ENCODE data around the gene FOXG1. TPM values are rescaled to one million over a fixed set of nuclear protein-coding genes. Genes with fewer than 3 reads are reported as not detected.

The FOXG1 gene
- total and polyA plus RNA-seq, 9 of the 15 experiments (the other 6 are each of a cell fraction or from before 2014, with no cell fraction given) = 0.56 to 3.7 (median 0.85) TPM

- Histone ChIP-seq H3K27me3 (ENCODE audit: control insufficient read depth in 2 of 2, insufficient read depth in 2 of 2, low read length in 2 of 2) (no peaks in the 10 kb centered on the region; a peak in 1 of 5 replicates), H3K27ac (ENCODE audit: extremely low read depth, low read depth, low read length) (no peak overlapping the region), H3K79me2 (ENCODE audit: control insufficient read depth, insufficient read depth, low read length) (no peaks in the 10 kb centered on the region), H3K36me3 (ENCODE audit: control insufficient read depth, insufficient read depth, low read length) (no peaks in the 10 kb centered on the region), H3K4me2 (ENCODE audit: insufficient read depth, low read length) (no peak overlapping the region), H2AFZ (ENCODE audit: low read depth, low read length) (no peak overlapping the region), H3K4me1 (replicated peaks in 1 of 2; ENCODE audit: control insufficient read depth in 2 of 2, insufficient read depth in 2 of 2, low read length in 2 of 2) (no peaks in the 10 kb centered on the region; a peak in 1 of 5 replicates), H3K9me3 (replicated peaks; ENCODE audit: control insufficient read depth, insufficient read depth, low read depth, low read length) (no peaks in the 10 kb centered on the region), H3K9me1 (ENCODE audit: control insufficient read depth, insufficient read depth, low read length) (no peaks in the 10 kb centered on the region), H3K4me3 (no peak overlapping the region), H3K9ac (ENCODE audit: insufficient read depth in 1 of 2, low read depth in 2 of 2, low read length in 2 of 2) (no peak overlapping the region), H4K20me1 (replicated peaks; ENCODE audit: control insufficient read depth, insufficient read depth, low read length) (no peaks in the 10 kb centered on the region)
- no peak for ATAC-seq
- no TSS peak for BruUV-seq (replicated peaks)
- intact Hi-C loops (cut with micrococcal nuclease) = loop anchor here (10.0 kb wide), 1 partner anchor 258 kb away; no protein-coding TSS in a partner anchor
- DNase-seq (ENCODE audit: extremely low read depth in 1 of 4, low spot score in 3 of 4) = no peak
- ChIA-PET CTCF (ENCODE audit: low intra/inter-chr PET ratio) (no interaction called here), POLR2A (interaction anchor here (0.7 kb wide), 1 partner anchor 8 kb away, joined by 3 read pairs; no protein-coding TSS in a partner anchor)
- 44% methylated on average over 15 of the region's 18 CpGs for WGBS (ENCODE audit: insufficient coverage, low coverage, missing lambda C conversion rate)
- no peak for TF ChIP-seq ZKSCAN8 (CRISPR knock-in tag; IDR thresholded peaks at IDR 0.05)
- no peak for TF ChIP-seq ZNF143 (CRISPR knock-in tag; IDR thresholded peaks at IDR 0.05)
- no peak for TF ChIP-seq PURB (CRISPR knock-in tag; IDR thresholded peaks at IDR 0.05; ENCODE audit: low read depth)
- no peak for TF ChIP-seq STAT5A (IDR thresholded peaks at IDR 0.05; ENCODE audit: borderline replicate concordance, low read length)
- no peak for TF ChIP-seq COPS2 (conservative IDR thresholded peaks at IDR 0.05)
- no peak for TF ChIP-seq ELF2 (CRISPR knock-in tag; IDR thresholded peaks at IDR 0.05)
- TF ChIP-seq XRCC3 (IDR thresholded peaks at IDR 0.05) = no peak
- no peak for TF ChIP-seq CHCHD3 (CRISPR knock-in tag; IDR thresholded peaks at IDR 0.05)
- TF ChIP-seq, protein P1, sequence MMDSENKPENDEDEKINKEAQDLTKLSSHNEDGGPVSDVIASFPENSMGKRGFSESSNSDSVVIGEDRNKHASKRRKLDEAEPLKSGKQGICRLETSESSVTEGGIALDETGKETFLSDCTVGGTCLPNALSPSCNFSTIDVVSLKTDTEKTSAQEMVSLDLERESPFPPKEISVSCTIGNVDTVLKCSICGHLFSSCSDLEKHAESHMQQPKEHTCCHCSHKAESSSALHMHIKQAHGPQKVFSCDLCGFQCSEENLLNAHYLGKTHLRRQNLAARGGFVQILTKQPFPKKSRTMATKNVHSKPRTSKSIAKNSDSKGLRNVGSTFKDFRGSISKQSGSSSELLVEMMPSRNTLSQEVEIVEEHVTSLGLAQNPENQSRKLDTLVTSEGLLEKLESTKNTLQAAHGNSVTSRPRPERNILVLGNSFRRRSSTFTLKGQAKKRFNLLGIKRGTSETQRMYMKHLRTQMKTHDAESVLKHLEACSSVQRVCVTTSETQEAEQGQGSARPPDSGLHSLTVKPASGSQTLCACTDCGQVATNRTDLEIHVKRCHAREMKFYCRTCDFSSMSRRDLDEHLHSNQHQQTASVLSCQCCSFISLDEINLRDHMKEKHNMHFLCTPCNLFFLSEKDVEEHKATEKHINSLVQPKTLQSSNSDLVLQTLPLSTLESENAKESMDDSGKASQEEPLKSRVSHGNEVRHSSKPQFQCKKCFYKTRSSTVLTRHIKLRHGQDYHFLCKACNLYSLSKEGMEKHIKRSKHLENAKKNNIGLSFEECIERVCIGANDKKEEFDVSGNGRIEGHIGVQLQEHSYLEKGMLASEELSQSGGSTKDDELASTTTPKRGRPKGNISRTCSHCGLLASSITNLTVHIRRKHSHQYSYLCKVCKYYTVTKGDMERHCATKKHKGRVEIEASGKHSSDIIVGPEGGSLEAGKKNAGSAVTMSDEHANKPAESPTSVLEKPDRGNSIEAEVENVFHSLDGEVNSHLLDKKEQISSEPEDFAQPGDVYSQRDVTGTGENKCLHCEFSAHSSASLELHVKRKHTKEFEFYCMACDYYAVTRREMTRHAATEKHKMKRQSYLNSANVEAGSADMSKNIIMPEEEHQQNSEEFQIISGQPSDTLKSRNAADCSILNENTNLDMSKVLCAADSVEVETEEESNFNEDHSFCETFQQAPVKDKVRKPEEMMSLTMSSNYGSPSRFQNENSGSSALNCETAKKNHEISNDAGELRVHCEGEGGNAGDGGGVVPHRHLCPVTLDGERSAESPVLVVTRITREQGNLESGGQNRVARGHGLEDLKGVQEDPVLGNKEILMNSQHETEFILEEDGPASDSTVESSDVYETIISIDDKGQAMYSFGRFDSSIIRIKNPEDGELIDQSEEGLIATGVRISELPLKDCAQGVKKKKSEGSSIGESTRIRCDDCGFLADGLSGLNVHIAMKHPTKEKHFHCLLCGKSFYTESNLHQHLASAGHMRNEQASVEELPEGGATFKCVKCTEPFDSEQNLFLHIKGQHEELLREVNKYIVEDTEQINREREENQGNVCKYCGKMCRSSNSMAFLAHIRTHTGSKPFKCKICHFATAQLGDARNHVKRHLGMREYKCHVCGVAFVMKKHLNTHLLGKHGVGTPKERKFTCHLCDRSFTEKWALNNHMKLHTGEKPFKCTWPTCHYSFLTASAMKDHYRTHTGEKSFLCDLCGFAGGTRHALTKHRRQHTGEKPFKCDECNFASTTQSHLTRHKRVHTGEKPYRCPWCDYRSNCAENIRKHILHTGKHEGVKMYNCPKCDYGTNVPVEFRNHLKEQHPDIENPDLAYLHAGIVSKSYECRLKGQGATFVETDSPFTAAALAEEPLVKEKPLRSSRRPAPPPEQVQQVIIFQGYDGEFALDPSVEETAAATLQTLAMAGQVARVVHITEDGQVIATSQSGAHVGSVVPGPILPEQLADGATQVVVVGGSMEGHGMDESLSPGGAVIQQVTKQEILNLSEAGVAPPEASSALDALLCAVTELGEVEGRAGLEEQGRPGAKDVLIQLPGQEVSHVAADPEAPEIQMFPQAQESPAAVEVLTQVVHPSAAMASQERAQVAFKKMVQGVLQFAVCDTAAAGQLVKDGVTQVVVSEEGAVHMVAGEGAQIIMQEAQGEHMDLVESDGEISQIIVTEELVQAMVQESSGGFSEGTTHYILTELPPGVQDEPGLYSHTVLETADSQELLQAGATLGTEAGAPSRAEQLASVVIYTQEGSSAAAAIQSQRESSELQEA (IDR thresholded peaks at IDR 0.05; ENCODE audit: low read depth) = no peak
- FAIRE-seq = no peak
- in situ Hi-C loops (cut with MboI) = loop anchor here (10.0 to 25.0 kb wide), 3 partner anchors 456 to 1456 kb away; no protein-coding TSS in a partner anchor
These were observed 10.2 kb upstream of the FOXG1 start for GRCh38 chr14:28756269-28756883.
